Stimulated activated CD4-positive, alpha-beta T cell treated with anti-CD3 and anti-CD28 coated beads, Interleukin-12 subunit alpha, Interleukin-12 subunit beta, amount 100 ng/mL, for 24 hours (primary cell): ENCODE data around the gene CHSY1.

Experiments used
- DNase-seq, 2 experiments: peaks; one replicate each; pipeline ENCODE4 v3.0.0-alpha.2; 2020; ENCODE audit warnings: low read depth in 2 of 2

Gene CHSY1

DNA sequence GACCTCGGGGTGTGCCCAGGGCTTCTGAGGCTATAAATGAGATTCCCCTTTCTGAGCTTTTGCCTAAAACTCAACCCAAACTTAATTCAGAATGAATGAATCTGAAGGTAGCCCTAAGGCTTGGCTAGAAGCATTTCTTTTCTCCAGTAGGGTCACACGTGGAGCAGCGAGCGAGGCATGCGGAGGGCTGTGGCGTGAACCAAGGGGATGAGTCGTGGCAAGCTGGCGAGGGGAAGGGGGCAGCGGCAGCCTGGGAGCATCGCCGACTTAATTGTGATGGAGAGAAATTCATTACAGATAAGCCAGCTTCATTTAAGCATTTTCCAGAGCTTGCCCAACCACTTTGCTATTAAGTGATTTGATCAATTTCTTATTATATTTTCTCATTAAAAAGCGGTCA, 79.9 kb downstream of the CHSY1 start:
- no peak for DNase-seq

DNA sequence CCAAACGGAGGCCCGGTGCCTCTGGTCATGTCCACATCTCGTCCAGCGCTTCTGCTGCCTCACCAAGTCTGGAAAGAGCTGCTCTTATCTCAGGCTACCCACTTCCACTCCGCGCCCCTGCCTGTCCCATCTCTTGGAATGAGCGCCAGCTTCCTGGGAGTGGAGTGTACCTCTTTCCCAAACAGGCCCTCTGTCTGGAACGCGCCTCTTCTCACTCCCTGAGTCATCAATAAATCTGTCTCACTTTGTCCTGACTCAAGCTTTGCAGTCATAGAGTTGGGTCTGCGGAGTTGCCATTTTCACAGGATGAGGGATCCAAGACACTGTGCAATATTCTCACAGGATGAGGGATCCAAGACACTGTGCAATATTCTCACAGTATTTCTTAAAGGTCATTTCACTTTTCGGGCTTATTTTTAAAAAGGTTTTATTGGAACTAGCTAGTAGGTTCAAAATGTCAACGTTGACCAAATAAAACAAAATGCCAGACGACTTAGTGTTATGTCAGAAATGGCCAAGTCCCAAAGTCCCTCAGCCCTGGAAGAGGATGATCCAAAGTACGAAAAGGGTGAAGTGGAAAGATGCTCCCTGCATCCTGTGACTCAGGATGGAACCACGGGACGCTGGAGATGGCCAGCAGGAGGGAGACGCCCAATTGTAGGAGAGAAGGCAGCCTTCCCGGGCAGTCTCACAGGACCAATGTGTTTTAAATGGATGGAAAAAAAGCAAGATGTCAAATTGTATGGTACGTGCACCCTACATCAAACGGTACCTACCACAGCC, 81.1 kb downstream of the CHSY1 start:
- no peak for DNase-seq

DNA sequence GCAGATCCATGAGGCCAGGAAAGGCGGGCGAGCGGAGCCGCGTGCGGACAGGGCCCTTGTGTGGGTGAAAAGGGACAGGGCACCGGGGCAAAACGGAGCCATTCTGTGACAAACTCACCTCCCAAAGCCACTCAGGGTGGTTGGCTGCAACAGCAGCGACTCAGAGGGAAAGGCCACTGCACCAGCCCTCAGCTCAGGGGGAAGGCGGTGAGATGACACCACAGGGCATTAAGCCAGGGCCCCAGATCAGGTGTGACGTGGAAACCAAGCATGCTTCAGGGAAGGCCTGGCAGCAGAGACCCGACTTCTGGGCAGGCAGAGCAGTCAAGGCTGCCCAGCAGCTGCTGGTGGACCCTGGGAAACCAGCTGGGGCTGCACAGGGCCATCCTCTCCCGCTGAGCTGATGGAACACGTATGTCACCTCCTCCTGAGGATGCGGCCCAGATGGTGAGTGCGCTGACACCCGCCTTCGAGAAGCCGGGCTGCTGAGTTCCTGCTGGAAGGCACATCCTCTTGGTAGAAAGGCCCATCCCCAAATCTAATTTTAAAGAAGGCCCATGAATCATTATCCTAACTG, 82.3 kb downstream of the CHSY1 start:
- DNase-seq = no peak

GRCh38 chr15:101168898-101169494, 82.9 kb downstream of the CHSY1 start:
- DNase-seq = no peak

GRCh38 chr15:101168463-101168824, 83.4 kb downstream of the CHSY1 start:
- DNase-seq = no peak

DNA sequence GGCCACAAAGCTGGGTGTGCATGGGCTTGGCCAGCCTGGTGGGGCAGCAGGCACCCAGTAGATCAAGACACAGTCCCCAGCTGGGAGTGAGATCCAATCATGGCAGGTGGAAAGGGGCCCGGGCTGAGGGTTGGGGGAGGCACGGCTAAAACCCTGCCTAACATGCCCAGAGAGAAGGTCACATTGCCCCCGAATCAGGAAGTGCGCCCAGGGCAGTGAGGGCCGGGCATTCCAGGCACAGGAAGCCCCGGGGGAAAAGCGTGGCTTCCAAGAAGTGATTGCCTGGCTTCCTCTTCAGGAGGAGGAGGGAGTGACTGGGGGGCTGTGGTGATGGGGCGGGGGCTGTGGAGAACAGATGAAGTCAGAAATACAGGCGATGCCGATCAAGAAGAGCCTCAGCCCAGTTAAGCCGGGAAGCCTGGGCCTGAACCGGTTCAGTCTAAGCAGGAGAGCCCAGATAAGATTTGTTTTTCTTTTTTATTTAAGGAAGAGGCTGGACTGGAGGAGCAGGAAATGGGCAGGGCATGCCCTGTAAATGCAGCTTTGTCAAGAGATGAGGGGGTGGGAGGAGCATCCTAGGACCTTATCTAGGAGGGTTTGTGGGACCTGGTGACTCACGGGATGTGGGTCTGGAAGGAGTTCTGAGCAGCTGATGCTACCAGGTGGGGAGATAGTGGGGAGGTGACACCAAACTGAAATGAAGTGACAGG, 83.9 kb downstream of the CHSY1 start:
- peak; percentile 33 to 68 for DNase-seq

- no peak for DNase-seq
Measured at GRCh38 chr15:101167411-101167752, 84.5 kb downstream of the CHSY1 start.

- no peak for DNase-seq
Measured at GRCh38 chr15:101165905-101166471, 85.9 kb downstream of the CHSY1 start.

GRCh38 chr15:101162701-101163483, 89.0 kb downstream of the CHSY1 start:
- no peak for DNase-seq

- DNase-seq = peak in 1 of 2 experiments; percentile 30
Measured at GRCh38 chr15:101161656-101162055, 90.2 kb downstream of the CHSY1 start.

DNA sequence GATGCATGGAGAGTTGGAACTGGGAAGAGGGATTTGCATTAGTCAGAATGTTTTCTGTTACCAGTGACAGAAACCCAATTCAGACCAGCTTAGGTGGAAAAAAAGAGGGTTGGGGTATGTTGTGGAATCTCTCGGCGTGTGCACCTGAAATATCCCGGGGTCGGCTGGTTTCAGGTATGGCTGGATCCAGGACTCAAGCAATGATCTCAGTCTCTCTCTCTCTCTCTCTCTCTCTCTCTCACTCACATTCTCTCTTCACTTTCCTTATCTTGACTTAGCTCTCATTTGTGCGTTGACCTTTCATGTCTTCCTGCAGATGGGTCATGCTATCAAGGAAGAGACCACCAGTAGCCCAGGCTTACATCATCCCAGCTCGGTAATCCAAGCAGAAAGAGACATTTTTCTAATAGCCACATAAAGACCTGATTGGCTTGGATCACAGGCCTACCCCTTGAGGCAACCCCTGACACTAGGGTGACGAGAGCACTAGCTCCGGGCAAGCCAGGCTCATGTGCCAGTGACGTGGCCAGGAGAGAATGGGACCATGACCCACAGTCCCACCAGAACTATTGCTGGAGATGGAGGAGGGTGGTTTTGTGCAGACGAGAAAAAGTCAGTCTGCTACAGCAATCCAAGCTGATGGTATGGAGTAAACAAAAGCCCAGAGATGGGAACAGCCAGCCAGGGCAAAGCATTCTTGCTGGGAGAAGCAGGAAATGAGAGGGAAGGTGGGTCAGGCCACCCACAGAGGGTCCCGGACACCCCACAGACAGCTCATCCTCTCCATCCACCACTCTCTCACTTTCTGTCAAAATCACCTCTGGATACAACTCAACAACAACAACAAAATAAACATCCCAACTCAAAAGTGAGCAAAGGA, 91.7 kb downstream of the CHSY1 start:
- DNase-seq = no peak

- DNase-seq = peak; percentile 15 to 33
Measured at GRCh38 chr15:101159096-101159935, 92.5 kb downstream of the CHSY1 start.

DNA sequence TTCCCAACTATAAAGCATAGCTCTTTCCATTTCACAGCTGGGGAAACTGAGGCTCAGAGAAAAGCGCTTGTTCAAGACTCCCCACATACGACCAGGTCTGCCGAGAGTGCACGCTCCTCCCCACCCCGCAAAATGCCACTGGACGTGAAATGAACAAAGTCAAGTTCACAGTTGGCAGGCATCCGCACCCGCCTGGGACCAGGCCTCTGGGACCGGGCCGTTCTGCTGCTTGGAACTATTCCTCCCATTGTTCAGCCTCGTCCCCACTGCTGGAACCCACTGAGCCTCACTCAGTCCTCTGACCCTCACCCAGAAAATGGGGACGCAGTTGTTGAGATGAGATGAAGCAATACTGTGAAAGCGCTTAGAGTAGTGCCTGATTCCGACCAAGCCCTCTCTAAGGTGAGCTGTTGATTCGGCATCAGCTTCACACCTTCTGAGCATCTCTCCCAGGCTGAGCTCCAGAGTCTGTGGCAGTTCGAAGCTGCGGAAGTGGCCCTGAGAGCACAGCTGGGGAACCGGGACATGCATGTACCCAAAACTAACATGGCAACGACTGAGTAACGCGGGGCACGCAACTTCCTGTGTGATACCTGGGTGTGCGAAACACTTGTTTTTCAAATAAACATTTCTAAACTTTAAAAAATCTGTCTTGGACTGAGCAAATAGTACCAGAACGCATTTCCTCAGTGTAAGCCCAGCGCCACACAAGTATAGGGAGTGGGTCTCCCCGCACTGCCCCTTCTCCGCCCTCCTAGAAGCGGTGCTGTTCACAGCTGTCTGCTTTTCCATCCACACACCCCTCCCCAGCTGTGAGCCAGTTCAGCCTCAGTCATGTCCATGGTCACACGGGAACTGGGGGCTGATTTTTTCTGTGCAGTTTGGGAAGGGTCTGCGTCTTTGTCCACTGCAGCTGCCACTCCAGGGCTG, 93.4 kb downstream of the CHSY1 start:
- DNase-seq = no peak

GRCh38 chr15:101157721-101158120, 94.1 kb downstream of the CHSY1 start:
- DNase-seq = no peak

GRCh38 chr15:101156509-101157159, 95.2 kb downstream of the CHSY1 start:
- DNase-seq = no peak

DNA sequence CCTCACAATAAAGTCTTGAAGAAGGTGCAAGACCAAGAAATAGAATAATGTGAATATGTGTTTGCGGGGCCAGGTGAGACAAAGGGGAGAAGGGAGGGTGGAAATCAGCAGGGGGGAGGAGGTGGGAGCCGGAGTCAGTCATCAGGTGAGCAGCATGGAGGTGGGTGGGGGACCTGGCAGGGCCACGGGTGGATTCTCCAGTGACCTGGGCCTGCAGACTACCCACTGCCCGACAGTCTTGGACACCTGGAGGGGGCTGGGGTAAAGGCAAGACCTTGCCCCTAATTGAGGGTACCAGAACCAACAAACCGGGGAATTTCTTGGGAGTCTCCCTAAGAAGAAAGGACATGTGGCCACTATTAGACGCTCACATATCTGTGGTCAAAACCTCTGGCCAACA, 95.8 kb downstream of the CHSY1 start:
- no peak for DNase-seq

- DNase-seq = no peak
Measured at GRCh38 chr15:101153801-101154656, 97.8 kb downstream of the CHSY1 start.
